NCI-H2081 (cell line): ENCODE results near the gene DOCK1.

Experiments used
- DNase-seq, 2 experiments: peaks; one replicate each; lab custom pipeline; 2025; lab: John Stamatoyannopoulos, UW

The DOCK1 gene

DNA sequence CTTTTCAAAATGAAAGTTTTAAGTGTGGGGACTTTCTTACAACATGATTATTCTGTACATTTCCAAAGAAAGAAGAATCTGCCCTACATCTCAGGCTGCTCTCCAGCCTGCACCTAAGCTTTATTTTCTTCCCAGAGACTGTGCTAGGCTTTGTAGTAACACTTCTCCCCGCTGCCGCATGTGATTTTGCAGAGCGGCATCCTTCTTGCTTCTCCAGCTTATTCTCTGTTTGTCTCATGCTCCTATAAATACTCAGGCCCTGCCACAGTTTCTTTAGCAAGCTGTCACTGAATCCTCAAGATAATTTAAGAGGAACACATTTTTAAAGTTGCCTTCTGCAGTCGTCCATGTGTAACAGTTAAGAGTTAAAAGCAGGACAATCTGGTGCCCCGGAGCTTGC is 237.6 kb downstream of the DOCK1 start:
- no peak for DNase-seq

DNA sequence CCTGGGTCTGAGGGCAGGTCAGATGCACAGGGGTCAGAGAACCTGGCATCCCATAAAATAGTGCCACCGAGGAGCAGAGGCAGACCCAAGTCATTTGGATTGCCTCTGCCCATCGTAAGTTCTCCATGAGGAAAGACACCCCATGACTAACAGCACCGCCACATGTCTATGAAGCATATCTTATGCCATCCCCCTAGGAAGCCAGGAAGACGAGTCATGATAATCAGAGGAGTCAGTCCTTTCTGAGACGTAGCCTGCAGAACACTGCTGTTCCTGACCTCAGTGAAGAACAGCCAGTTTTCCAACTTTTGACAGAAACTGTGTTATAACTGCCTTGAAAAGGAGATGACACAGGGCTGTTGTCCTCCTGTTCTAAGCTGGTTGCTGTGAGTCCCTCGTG is 239.9 kb downstream of the DOCK1 start:
- no peak for DNase-seq

DNA sequence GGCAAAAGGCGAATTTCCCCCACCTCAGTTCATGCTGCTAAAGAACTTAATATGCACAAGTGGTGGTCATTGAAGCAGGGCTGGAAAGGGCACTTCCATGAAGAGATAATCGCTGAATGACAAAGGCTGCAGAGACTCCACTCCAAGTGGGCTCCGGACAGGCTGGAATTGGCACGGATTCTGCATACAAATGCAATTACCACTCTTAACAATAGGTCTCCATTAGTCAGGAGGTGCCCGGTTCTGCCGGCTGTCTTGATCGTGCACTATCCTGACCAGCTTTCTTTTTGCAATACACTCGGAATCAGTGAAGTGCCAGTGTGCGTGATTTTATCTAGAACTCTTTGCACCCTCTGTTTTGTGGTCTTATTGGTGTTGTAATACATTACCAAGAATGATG is 241.4 kb downstream of the DOCK1 start:
- no peak for DNase-seq

DNA sequence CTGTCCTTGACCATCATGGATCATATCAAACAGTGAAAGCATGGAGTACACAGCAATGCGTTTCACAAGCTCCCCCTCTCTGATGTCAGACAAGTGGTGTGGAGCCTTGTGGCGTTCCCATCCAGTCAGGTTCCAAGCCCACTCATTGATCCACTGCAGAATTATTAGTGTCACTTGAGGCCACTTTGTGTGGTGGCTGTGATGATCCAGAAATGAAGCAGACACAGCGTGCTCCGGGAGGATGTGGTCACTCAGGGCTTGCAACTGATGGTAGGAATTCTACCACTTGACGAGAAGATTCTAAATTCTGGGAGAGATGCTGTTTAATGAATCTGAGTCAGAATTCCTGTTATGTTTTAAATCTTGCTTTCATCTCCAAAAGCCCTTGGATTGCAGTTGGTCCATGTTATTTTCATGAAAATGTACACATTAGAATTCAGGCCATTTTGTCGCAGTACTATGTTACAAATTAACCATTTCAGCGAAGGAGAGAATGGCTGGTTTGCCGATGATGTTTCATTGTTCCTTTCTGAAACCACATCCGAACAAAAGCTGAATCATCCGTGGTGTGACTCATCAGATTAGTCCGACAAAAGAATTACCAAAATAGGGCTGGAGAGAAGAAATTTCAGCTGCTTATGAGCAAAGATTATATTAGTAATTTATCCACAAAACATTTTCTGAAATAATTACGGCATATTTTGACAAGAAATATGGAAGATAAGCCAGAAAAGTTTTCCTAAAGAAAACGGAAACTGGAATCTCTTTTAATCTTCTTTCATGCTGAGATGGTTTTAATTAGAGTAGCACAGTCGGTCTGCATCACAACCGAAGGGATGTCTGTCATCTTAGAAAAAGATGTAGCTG is 243.1 kb downstream of the DOCK1 start:
- DNase-seq: no peak

DNA sequence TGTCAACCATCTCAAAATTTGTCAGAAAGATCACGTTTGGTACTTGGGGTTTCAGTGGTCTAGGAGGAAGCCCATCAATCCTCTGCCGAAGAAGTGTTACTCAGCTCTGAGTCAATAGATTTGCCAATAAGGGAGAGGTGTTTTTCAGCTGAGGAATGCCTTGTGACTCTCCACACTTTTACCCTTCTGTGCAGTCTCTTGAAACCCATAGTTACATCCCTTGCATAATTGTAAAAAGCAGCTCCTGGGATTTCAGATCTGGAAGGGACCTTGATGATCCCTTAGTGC is 243.6 kb downstream of the DOCK1 start:
- no peak for DNase-seq

DNA sequence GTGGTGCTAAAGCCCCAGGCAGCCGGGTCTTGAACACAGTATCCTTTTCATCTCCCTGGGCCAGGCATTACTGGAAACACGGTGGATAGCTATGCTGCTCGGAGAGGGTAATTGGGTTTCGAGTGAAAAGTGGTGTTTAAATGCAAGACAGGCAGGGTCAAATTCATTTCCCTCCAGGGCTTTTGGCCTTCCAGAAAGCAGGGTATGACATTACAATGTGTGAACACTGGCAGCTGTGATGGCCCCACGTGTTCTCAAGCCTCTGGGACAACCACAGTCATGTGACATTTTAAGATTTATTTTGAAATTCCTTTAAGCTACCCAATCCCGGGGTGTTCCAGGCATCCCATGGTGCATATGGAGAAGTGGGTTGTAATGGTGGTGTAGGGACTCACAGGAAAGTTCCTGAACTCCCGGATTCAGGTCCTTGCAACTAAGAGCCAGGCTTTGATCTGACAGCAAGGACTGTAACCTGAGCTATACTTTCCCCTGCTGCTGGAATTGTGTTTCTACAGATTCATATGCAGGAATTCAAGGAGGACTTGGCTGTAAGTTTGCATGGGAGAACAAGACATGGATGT is 244.4 kb downstream of the DOCK1 start:
- DNase-seq: no peak

DNA sequence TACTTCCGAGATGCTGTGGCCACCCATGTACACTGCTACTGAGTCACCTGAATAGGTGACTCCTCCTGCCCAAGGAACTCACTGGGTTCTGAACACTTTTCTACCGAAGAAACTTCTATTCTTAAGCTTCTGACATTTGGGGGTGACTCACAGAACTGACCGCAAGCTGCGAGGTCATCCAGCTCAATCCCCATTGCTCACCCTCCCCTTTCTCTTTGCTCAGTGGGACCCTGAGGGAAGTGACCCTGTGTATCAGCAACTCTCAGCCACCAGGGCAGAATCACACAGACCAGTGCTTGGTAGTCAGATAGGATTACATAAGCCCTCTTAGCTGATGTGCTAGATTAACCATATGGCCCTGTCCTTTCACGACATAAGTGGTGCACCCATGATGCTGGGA is 244.9 kb downstream of the DOCK1 start:
- no peak for DNase-seq

DNA sequence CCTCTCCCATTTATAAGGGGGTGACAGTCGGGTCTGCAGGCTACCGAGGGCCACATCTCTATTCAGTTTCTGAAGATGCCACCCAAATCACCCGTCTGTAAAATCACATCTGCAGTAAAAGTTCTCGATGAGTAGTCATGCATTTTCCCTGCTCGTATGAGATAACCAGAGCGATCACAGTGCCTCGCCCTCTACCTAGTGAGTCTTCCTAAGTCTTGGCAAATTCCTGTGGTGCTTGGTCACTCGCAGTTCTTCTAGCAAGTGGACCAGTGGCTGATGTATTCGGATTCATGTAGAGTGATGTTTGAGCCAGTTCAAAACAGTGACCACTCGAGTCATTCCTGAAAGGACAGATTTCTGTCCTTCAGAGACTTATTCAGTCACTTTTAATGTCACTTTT is 246.3 kb downstream of the DOCK1 start:
- DNase-seq: no peak

DNA sequence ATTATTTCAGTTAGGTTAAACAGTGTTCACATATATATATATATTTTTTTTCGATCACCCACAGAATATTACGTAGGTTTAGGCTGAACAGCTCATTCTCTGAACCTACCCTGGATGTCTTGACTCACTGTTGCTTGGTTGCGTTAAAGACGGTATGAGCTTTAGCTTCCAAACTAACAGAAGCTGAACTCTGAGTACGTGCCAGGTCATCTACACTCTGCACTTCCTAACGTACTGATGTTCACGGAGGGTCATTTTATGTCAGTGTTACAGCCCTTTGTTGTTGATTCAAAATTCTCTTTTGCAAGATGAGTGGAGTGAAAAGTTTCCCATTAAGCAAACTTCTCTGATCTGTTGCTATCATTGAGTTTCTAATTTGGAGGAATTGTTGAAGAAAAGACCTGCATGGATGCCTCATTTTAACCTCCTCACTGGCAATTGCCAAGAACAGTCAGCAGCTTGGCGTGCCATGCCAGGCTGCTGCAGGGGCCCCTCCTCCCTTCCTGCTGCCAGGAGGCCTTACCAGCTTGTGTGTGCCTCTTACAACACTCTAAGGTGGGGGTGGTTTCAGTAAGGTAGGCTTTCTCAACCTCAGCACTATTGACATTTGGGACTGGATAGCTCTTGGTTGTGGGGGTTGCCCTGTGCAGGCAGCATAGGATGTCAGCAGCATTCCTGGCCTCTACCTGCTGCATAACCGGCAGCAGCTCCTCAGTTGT is 246.9 kb downstream of the DOCK1 start:
- no peak for DNase-seq

DNA sequence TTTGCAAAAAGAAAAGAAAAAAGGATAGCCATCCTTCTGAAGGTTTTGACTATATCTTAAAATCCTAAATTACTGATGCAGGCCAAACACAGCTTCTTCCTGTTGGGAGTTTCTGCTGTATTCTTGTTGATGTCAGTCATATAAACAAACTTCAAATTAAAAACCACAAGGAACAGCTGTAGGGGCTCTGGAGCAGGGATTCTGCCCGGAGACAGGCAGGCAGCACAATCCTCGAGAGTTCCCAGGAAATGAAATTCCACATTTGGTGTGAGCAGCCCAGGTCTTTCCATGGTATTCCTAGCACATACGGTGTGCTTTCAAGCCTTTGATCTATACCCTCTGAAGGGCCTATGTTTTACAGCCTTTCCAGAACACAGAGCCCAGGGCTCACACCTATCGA is 248.0 kb downstream of the DOCK1 start:
- DNase-seq: no peak

DNA sequence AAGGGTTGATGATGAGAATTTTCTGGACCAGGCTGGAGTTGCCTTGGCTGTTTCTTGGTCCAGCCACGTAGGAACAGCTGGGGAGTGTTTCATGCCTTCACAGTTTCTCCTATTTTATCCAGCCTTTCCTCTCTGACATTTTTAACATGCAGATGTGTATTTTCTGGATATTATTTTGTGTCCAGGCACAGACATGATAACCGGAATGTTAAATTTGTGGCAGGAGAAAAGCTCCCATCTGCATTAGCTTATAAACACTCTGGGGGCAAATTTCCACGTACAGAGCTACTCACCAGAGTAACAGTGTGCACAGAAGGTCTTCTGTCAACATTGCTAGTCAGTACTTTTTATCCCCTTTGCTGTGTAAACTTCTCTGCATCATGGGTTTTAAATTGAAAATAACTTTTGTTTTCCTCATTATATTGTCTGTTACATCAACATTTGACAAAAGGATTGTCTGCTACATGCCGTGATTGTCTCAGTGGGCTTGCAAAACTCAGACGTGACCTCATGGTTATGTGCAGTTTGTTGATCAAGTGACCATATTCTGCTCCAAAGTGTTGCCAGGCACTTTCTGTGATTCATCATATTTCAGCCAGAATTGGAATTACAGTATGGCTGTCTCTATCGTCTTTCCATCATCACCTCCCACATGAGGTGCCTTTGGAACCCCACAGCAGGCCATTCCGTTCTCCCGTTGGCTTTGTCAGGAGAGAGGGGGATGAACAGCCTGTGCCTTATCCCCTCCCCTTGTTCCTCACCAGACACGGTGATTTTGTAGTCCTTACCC is 249.8 kb downstream of the DOCK1 start:
- no peak for DNase-seq

DNA sequence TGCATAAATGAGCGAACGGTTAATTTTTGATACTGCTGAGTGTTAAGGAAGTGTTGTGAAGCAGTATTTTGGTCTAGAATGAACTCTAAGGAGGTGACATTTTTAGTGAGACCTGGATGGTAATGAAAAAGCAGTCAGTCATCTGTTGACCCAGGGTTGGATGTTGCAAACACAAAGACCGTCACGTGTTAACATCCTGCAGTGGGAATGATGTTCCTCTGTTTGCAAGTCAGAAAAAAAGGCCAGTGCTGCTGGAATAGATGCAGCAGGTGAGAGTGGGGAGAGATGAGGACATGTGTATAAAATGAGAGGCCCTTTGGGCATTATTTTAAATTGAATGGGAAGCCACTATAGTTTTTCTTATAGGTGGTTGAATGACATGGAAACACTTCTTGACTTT is 251.9 kb downstream of the DOCK1 start:
- DNase-seq: no peak

DNA sequence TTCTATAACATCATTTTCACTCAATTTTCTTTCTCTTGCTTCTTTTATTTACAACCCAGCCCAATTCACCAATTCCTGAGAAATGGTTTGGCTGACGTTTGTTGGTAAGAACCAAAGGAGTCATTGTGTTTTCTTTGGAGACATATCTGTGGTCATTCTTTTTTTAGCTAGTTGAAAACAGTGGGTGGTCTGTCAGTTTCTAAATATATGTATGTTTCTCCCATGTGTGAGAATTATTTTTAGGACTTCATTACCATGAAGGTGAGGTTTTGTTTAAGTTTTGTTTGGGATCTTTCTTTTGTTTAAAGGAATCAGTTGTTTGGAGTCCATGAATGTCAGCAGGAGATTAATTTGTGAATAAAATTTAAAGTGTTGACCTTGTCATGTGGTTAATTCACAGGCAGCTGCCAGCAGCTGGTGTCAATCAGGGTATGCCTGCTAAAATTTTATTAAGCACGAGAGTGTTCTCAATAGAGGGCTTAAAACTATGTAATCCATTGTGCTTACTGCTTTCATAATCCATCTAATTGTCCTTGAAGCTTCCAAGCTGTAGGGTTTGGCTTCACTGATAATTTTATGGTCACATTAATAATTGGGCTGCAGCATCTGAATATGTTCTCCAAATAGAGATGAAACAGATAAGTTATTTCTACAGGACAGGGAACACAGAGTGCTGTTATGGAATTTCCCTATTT is 252.4 kb downstream of the DOCK1 start:
- no peak for DNase-seq

DNA sequence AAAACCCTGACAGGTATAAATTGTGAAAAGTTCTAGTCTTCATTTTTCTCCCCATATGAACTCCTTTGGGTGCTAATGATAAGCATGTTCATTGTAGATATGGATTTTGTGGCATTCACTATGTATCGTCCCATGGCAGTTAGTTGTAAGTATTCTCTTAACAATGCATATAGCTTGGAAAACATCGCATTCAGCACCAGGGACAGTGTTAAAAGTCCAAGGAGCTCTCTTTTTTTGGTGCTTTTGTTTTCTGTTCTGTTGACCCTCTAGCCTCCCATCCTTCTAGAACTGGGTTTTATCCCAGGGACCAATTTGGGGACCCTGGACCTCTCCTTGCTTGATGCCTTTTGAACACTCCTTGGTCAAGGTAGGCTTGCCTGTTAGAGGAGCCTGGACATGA is 253.4 kb downstream of the DOCK1 start:
- no peak for DNase-seq

DNA sequence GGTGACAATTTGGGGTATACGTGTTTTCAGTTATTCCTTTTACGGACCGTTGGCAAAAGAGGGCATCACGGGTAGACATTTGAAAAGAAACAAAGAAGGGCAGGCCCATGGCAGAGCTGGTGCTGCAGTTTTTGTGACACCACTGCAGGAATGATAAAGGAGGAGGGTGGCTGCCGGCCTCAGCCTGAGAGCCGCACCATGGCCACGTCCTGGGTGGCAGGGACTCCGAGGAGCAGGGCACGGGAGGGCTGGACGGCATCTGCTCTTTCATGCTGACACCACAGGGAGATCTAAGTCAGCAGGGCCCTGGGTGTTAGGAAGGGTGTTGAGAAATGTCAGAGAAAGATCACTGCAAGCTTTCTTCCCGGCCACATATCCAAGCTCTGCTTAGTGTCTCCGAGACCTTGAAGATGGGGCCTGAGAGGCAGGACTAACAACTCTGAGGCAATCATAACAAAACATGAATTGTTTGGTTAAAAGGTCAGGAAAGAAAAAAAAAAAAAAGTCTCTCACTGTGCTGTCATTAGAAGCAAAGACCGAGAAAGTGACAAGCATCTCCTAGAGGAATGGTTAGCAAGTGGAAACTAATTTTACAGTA is 254.5 kb downstream of the DOCK1 start:
- no peak for DNase-seq

DNA sequence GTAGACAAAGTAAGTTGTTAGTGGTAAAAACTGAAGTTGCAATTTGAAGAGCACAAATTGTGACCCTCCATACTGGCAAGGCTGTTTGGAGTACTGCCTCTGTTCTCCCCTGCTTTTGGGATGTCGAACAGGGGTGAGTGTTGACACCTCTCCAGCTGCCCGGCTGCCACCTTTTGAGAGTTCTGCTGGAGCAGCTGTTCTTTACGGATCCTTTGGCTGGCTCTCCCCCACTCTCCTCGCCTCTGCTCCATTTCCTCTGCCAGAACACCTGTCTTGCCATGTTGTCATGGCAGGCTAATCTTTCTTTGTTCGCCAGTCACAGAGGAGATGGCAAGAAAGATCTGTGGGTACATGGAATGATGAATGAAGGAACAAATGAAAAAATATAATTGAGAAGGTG is 256.3 kb downstream of the DOCK1 start:
- DNase-seq: no peak

DNA sequence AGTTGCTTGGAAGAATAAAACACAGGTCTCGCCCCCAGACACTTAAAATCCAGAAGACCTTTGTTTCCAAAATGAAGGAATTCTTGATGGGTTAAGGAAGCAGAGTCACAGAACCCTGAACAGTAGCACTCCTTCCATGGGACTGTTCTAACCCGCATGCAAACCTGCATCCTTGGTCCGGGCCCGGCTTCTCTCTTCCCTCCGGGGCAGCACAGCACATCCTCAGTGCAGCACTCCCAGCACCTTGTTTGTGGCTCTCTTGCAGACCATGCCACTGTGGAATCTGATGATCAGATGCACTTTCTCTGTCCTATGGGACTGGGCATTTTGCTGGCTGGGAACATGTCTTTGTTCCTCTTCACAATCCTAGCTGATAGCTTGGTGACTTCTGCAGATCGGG is 257.6 kb downstream of the DOCK1 start:
- DNase-seq: no peak

DNA sequence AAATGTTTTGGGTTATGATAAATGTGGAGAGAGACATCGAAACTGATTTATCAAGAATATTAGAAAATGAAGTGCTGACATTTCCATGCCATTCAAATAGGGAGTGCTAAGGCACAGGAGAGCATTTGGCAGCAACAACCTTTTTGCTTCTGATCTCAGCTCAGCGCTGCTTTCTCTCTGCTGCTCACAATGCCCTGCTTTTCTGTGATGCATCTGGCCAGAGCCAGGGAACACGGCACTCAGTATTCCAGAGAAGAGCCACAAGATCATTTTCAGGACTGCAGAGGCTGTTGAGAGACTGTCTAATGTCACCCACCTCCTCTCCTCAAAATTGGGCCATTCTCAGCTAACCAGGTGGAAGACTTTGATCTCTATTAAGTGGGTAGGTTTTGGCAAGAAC is 263.0 kb downstream of the DOCK1 start:
- no peak for DNase-seq

DNA sequence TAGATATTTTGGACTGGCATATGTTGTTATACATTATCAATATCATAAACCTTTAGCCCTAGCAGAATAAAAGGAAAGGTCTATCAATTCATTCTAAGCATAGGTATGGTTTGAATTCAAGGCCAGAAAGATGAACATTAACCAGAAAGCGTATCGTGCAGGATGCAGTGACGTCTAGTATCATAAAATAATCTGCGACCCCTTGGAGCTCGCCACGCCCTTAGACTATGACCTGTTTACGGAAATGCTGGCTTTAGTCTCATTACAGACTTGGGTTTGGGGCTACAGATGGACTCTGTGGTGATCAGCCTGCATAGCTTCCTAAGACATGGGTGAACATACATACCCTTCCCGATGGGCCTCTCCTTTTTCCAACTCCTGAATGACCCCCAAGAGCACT is 269.6 kb downstream of the DOCK1 start:
- DNase-seq: no peak

DNA sequence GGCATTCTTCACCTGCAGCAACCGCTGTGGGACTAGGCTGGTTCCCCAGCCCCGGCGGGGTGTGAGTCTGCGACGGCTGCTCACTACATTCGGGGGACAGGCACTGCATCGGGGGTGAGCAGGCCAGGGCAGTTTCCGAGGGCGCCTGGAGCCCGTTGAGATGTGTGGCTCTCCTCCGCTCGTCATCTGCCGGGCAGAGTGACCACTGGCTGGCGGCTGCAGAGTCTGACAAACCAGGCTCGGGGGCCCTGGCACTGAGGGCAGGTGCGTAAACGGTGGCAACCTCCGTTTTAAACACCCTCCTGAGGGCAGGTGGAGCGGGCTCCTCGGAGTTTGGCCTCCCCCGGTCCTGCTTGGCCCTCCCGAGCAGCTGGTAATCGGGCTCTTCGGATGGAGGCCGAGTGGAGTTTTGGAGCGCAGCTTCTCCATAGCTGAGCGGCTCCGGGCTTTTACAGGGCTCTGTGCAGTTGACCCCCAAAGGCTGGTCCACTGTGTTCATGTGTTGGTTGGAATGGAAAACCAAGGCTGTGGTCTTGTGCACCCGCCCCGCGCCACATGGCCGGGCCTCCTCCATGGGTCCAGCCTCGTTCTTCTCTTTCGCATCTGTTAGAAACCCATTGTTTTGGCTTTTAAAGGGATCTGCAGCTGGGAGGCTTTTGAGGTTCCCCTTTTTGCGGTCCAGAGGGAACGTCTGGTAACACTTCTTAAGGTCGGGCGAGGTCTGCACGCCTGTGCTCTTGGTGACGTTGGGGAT is 270.3 kb downstream of the DOCK1 start:
- DNase-seq: no peak

DNA sequence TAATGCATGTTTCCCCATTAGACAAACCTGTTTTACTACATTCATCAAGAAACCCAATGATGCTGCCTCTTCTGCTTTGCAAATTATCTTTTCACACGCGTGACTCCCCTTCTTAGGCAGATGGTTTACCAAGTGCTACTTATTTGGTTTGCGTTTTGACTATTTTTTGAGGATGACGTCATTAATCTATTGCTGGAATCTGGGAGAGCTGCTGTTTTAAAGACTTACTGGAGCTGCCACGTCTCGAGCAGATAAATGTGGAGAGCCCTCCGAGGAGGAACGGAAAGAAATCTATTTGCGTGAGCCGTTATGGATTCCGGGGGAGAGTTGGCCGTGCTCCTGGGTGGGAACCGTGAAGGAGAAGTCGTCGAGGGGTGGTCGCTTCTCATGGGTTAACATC is 271.4 kb downstream of the DOCK1 start:
- no peak for DNase-seq
